ENCODE measurements around the gene ENGASE.

DNA sequence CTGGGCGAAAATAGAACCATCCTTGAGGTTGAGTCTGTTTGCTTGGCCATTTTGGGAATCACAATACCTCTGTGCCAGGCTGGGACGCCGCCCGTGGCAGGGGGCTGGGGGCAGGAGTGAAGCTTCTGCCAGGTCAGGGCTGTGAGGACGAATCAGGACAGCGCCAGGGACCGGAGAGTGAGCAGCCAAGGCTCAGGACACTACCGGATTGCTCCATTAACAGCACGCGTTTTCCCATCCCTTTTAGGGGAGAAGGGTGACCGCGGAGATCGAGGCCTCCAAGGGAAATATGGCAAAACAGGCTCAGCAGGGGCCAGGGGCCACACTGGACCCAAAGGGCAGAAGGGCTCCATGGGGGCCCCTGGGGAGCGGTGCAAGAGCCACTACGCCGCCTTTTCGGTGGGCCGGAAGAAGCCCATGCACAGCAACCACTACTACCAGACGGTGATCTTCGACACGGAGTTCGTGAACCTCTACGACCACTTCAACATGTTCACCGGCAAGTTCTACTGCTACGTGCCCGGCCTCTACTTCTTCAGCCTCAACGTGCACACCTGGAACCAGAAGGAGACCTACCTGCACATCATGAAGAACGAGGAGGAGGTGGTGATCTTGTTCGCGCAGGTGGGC, 27.2 kb upstream of the ENGASE start:
- TF ChIP-seq, protein P1, sequence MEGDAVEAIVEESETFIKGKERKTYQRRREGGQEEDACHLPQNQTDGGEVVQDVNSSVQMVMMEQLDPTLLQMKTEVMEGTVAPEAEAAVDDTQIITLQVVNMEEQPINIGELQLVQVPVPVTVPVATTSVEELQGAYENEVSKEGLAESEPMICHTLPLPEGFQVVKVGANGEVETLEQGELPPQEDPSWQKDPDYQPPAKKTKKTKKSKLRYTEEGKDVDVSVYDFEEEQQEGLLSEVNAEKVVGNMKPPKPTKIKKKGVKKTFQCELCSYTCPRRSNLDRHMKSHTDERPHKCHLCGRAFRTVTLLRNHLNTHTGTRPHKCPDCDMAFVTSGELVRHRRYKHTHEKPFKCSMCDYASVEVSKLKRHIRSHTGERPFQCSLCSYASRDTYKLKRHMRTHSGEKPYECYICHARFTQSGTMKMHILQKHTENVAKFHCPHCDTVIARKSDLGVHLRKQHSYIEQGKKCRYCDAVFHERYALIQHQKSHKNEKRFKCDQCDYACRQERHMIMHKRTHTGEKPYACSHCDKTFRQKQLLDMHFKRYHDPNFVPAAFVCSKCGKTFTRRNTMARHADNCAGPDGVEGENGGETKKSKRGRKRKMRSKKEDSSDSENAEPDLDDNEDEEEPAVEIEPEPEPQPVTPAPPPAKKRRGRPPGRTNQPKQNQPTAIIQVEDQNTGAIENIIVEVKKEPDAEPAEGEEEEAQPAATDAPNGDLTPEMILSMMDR (IDR thresholded peaks at IDR 0.05): no peak
- TF ChIP-seq POLR2AphosphoS5 (IDR thresholded peaks at IDR 0.05; ENCODE audit: low read depth, low read length): no peak
- no peak for TF ChIP-seq CHD2 (IDR thresholded peaks at IDR 0.05; ENCODE audit: low read length, partially characterized antibody)
- no peak for TF ChIP-seq TAF1 (IDR thresholded peaks at IDR 0.05; ENCODE audit: borderline replicate concordance, low read depth, low read length)
- no peak for TF ChIP-seq MEF2A (IDR thresholded peaks at IDR 0.05; ENCODE audit: borderline replicate concordance, low read depth)
- no peak for TF ChIP-seq EZH2phosphoT487 (IDR thresholded peaks at IDR 0.05; ENCODE audit: borderline replicate concordance, low read depth)
- TF ChIP-seq EP300 (IDR thresholded peaks at IDR 0.05; ENCODE audit: borderline replicate concordance in 1 of 2, low read depth in 1 of 2, low read length in 1 of 2): no peak
- TF ChIP-seq RFX5 (IDR thresholded peaks at IDR 0.05; ENCODE audit: low read length): no peak
- TF ChIP-seq, protein P2, sequence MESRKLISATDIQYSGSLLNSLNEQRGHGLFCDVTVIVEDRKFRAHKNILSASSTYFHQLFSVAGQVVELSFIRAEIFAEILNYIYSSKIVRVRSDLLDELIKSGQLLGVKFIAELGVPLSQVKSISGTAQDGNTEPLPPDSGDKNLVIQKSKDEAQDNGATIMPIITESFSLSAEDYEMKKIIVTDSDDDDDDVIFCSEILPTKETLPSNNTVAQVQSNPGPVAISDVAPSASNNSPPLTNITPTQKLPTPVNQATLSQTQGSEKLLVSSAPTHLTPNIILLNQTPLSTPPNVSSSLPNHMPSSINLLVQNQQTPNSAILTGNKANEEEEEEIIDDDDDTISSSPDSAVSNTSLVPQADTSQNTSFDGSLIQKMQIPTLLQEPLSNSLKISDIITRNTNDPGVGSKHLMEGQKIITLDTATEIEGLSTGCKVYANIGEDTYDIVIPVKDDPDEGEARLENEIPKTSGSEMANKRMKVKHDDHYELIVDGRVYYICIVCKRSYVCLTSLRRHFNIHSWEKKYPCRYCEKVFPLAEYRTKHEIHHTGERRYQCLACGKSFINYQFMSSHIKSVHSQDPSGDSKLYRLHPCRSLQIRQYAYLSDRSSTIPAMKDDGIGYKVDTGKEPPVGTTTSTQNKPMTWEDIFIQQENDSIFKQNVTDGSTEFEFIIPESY (IDR thresholded peaks at IDR 0.05; ENCODE audit: borderline replicate concordance, low read depth): no peak
- TF ChIP-seq IRF3 (IDR thresholded peaks at IDR 0.05; ENCODE audit: low read depth, low read length): no peak
- TF ChIP-seq JUND (IDR thresholded peaks at IDR 0.05): no peak
- TF ChIP-seq REST (IDR thresholded peaks at IDR 0.05; ENCODE audit: low read depth, low read length): no peak
- no peak for TF ChIP-seq PBX3 (IDR thresholded peaks at IDR 0.05)
- TF ChIP-seq SIN3A (IDR thresholded peaks at IDR 0.05; ENCODE audit: borderline replicate concordance, low read depth, low read length): no peak
